Skeletal muscle tissue (tissue), 4 donors: Measurements from ENCODE around the gene ABCA5. TPM values are rescaled to one million over a fixed set of nuclear protein-coding genes. Genes with fewer than 3 reads are reported as not detected.
"Not testable (repeated sequence)": the region's sequence is repeated elsewhere in the genome, so short reads cannot be mapped to it uniquely, and the experiment has no call there.

Experiments
- H3K27ac ChIP-seq: one replicate; pipeline ENCODE4 v1.7.0; 2013; ENCODE audit warnings: mild to moderate bottlenecking, low read depth, low read length, inconsistent platforms
- H3K27me3 ChIP-seq, 3 donors: one replicate each; pipeline ENCODE4 v1.7.0; 2013; ENCODE audit warnings: low read length in 3 of 3; ENCODE audit not compliant: control insufficient read depth in 3 of 3, insufficient read depth in 3 of 3
- H3K36me3 ChIP-seq, 3 donors: one replicate each; pipeline ENCODE4 v1.7.0; 2013; ENCODE audit warnings: low read length in 3 of 3; ENCODE audit not compliant: control insufficient read depth in 3 of 3, insufficient read depth in 3 of 3
- H3K4me1 ChIP-seq, 3 donors: one replicate each; pipeline ENCODE4 v1.7.0; 2013; ENCODE audit warnings: low read length in 3 of 3, mild to moderate bottlenecking in 3 of 3; ENCODE audit not compliant: control insufficient read depth in 3 of 3, insufficient read depth in 3 of 3
- H3K4me3 ChIP-seq, 3 donors: one replicate each; pipeline ENCODE4 v1.7.0; 2013; ENCODE audit warnings: low read length in 3 of 3
- H3K9ac ChIP-seq, 3 donors: one replicate each; pipeline ENCODE4 v1.7.0; 2013; ENCODE audit warnings: low read length in 3 of 3, mild to moderate bottlenecking in 3 of 3, moderate library complexity in 2 of 3, low read depth in 1 of 3
- H3K9me3 ChIP-seq, 3 donors: one replicate each; pipeline ENCODE4 v1.7.0; 2013; ENCODE audit warnings: low read length in 3 of 3; ENCODE audit not compliant: control insufficient read depth in 3 of 3
- total RNA-seq: library from RNA; depleted of rRNA; stranded (reverse); fragments of >200 nt; gene quantifications from one replicate; pipeline ENCODE4 v1.2.3, GENCODE V29; 2014
- donor health status: Osteomylitis.

Gene ABCA5
- total RNA-seq, 1 donor from 2014 or later, result 18.8 TPM

- no peaks in the 10 kb centered on the region for H3K9me3 ChIP-seq
Observed at GRCh38 chr17:69302682-69303081, 24.3 kb downstream of the ABCA5 start.

GRCh38 chr17:69300222-69300621 lies 26.7 kb downstream of the ABCA5 start:
- Histone ChIP-seq H3K36me3 (peaks cover under 1 to 40% (median 21%) of the 10 kb centered on the region in 3 donors), H3K27me3 (no peaks in the 10 kb centered on the region), H3K4me3 (no peak overlapping the region), H3K9me3 (no peaks in the 10 kb centered on the region), H3K27ac (no peak overlapping the region), H3K9ac (no peak overlapping the region), H3K4me1 (no peaks in the 10 kb centered on the region)

More at GRCh38 chr17:69302682-69303081, 24.3 kb downstream of the ABCA5 start:
- no peaks in the 10 kb centered on the region for H3K4me1 ChIP-seq
- no peak overlapping the region for H3K27ac ChIP-seq
- no peak overlapping the region for H3K9ac ChIP-seq
- H3K27me3 ChIP-seq, result no peaks in the 10 kb centered on the region
- H3K36me3 ChIP-seq, result peaks cover 0 to 27% (median 18%) of the 10 kb centered on the region in 3 donors
- no peak overlapping the region for H3K4me3 ChIP-seq

- not testable (repeated sequence) for H3K4me1 ChIP-seq, H3K27ac ChIP-seq, H3K9ac ChIP-seq, H3K4me3 ChIP-seq, H3K27me3 ChIP-seq, H3K9me3 ChIP-seq
- peaks cover 7 to 46% (median 27%) of the 10 kb centered on the region in 3 donors for H3K36me3 ChIP-seq
Observed at GRCh38 chr17:69298120-69298722, 28.7 kb downstream of the ABCA5 start.

- Histone ChIP-seq H3K9ac (no peak overlapping the region), H3K4me3 (no peak overlapping the region), H3K27ac (no peak overlapping the region), H3K36me3 (peaks cover 20 to 50% (median 40%) of the 10 kb centered on the region in 3 donors), H3K9me3 (no peaks in the 10 kb centered on the region), H3K27me3 (no peaks in the 10 kb centered on the region), H3K4me1 (no peaks in the 10 kb centered on the region)
Observed at GRCh38 chr17:69287168-69287567, 39.8 kb downstream of the ABCA5 start.

GRCh38 chr17:69286257-69286656 lies 40.7 kb downstream of the ABCA5 start:
- Histone ChIP-seq H3K27ac (no peak overlapping the region), H3K4me1 (no peaks in the 10 kb centered on the region), H3K9ac (no peak overlapping the region), H3K27me3 (no peaks in the 10 kb centered on the region), H3K36me3 (peaks cover 22 to 47% (median 44%) of the 10 kb centered on the region in 3 donors), H3K4me3 (no peak overlapping the region), H3K9me3 (no peaks in the 10 kb centered on the region)

- Histone ChIP-seq H3K27me3 (no peaks in the 10 kb centered on the region), H3K27ac (no peak overlapping the region), H3K36me3 (peaks cover 22 to 44% (median 43%) of the 10 kb centered on the region in 3 donors), H3K4me3 (no peak overlapping the region), H3K9me3 (no peaks in the 10 kb centered on the region), H3K9ac (no peak overlapping the region), H3K4me1 (no peaks in the 10 kb centered on the region)
Observed at GRCh38 chr17:69284646-69285045, 42.3 kb downstream of the ABCA5 start.

GRCh38 chr17:69282002-69282401 lies 44.9 kb downstream of the ABCA5 start:
- Histone ChIP-seq H3K27me3 (no peaks in the 10 kb centered on the region), H3K36me3 (peaks cover 15 to 38% (median 26%) of the 10 kb centered on the region in 3 donors), H3K4me3 (no peak overlapping the region), H3K9ac (no peak overlapping the region), H3K9me3 (no peaks in the 10 kb centered on the region), H3K4me1 (no peaks in the 10 kb centered on the region), H3K27ac (no peak overlapping the region)

- peaks cover 5 to 11% (median 5%) of the 10 kb centered on the region in 3 donors for H3K36me3 ChIP-seq
- H3K9ac ChIP-seq, H3K27ac ChIP-seq, H3K9me3 ChIP-seq, H3K4me1 ChIP-seq, H3K27me3 ChIP-seq, H3K4me3 ChIP-seq: not testable (repeated sequence)
Observed at GRCh38 chr17:69276279-69276678, 50.7 kb downstream of the ABCA5 start.

GRCh38 chr17:69275751-69276150 lies 51.2 kb downstream of the ABCA5 start:
- H3K4me3 ChIP-seq, result no peak overlapping the region
- H3K9me3 ChIP-seq, result no peaks in the 10 kb centered on the region
- H3K4me1 ChIP-seq, result no peaks in the 10 kb centered on the region
- no peak overlapping the region for H3K9ac ChIP-seq
- H3K27ac ChIP-seq, result no peak overlapping the region
- no peaks in the 10 kb centered on the region for H3K27me3 ChIP-seq
- H3K36me3 ChIP-seq, result peaks cover 5 to 11% (median 5%) of the 10 kb centered on the region in 3 donors

- Histone ChIP-seq H3K9ac (no peak overlapping the region), H3K27ac (no peak overlapping the region), H3K4me1 (peaks cover 0 to 3% (median 2%) of the 10 kb centered on the region in 3 donors), H3K36me3 (peaks cover 0 to 3% (median 2%) of the 10 kb centered on the region in 3 donors), H3K4me3 (no peak overlapping the region), H3K27me3 (no peaks in the 10 kb centered on the region), H3K9me3 (no peaks in the 10 kb centered on the region)
Observed at GRCh38 chr17:69271023-69271422, 55.9 kb downstream of the ABCA5 start.
